Endothelial cell of umbilical vein (primary cell): ENCODE results near the gene LRIG1. TPM values are rescaled to one million over a fixed set of nuclear protein-coding genes. Genes with fewer than 3 reads are reported as not detected.
A peak's percentile ranks its signal among the peaks of the same experiment; 100 is the strongest.

Source experiments
- BruUV-seq: library from RNA; stranded (reverse); fragments of 400-500 nt; replicated peaks from 2 replicates; lab custom pipeline; 2021; lab: Mats Ljungman, UMichigan
- CTCF ChIA-PET: fragments of 300-600, 350-600 bp; sonication (Branson Sonifier 250); formaldehyde crosslinking; loops from one replicate; lab custom pipeline; 2021; ENCODE audit warnings: antibody characterized with exemption, inconsistent platforms; lab: Charles Lee
- POLR2A ChIA-PET: fragments of 300-600, 350-600 bp; sonication (Branson Sonifier 250); formaldehyde crosslinking; loops from one replicate; lab custom pipeline; 2021; ENCODE audit warnings: antibody characterized with exemption, inconsistent platforms; lab: Charles Lee
- DNase-seq: peaks from one replicate; pipeline ENCODE4 v3.0.0-alpha.2; 2011; ENCODE audit warnings: low read depth, low spot score
- FAIRE-seq: peaks from 2 replicates; lab custom pipeline; 2011; peaks lifted over from hg19 to GRCh38; lab: Jason Lieb, UNC
- H2AFZ ChIP-seq: 2 replicates; pipeline ENCODE4 v1.6.0; 2012; ENCODE audit warnings: low read depth, low read length, control low read depth, inconsistent platforms
- H3K27ac ChIP-seq: 2 replicates; pipeline ENCODE4 v1.5.1; 2011; ENCODE audit warnings: low read depth, mild to moderate bottlenecking, control low read depth, low read length, moderate library complexity; ENCODE audit not compliant: insufficient read depth
- H3K27me3 ChIP-seq, 2 experiments: 2 replicates each; pipeline versions ENCODE4 v1.6.0 to v1.6.1; 2011; ENCODE audit warnings: low read length in 2 of 2, mixed read lengths in 1 of 2; ENCODE audit not compliant: control insufficient read depth in 2 of 2, insufficient read depth in 2 of 2
- H3K36me3 ChIP-seq, 2 experiments: 2 replicates in 1 of 2; 3 replicates in 1 of 2; pipeline ENCODE4 v1.5.1; 2011; ENCODE audit warnings: low read length in 2 of 2, mild to moderate bottlenecking in 1 of 2, moderate library complexity in 1 of 2; ENCODE audit not compliant: control insufficient read depth in 2 of 2, insufficient read depth in 2 of 2; ENCODE audit errors: extremely low read depth in 1 of 2
- H3K4me1 ChIP-seq: 3 replicates; pipeline ENCODE4 v1.5.1; 2011; ENCODE audit warnings: mild to moderate bottlenecking, low read length; ENCODE audit not compliant: control insufficient read depth, insufficient read depth; ENCODE audit errors: extremely low read depth
- H3K4me2 ChIP-seq: 2 replicates; pipeline ENCODE4 v1.6.1; 2011; ENCODE audit warnings: low read length, control low read depth, mixed read lengths; ENCODE audit not compliant: insufficient read depth
- H3K4me3 ChIP-seq, 3 experiments: fragments of 200-600 bp in 1 of 3; sonication (generic), shearing (Covaris generic) in 1 of 3; replicated peaks in 1 of 3; 2 replicates each; pipeline ENCODE4 v1.5.1; 2011 to 2016; ENCODE audit warnings: control low read depth in 3 of 3, low read length in 3 of 3, mild to moderate bottlenecking in 2 of 3, inconsistent platforms in 1 of 3, low read depth in 1 of 3, moderate library complexity in 1 of 3; ENCODE audit not compliant: insufficient read depth in 1 of 3
- H3K79me2 ChIP-seq: 2 replicates; pipeline ENCODE4 v1.6.0; 2012; ENCODE audit warnings: low read length, inconsistent platforms; ENCODE audit not compliant: control insufficient read depth, insufficient read depth
- H3K9ac ChIP-seq: replicated peaks from 2 replicates; pipeline ENCODE3; 2011; ENCODE audit warnings: low read length, control low read depth; ENCODE audit not compliant: insufficient read depth; ENCODE audit errors: extremely low read depth
- H3K9me1 ChIP-seq: replicated peaks from 3 replicates; pipeline ENCODE4 v1.6.0; 2011; ENCODE audit warnings: mild to moderate bottlenecking, low read length; ENCODE audit not compliant: control insufficient read depth, insufficient read depth; ENCODE audit errors: extremely low read depth
- H3K9me3 ChIP-seq: replicated peaks from 2 replicates; pipeline ENCODE4 v1.5.1; 2012; ENCODE audit warnings: low read length, inconsistent platforms; ENCODE audit not compliant: control insufficient read depth, insufficient read depth
- H4K20me1 ChIP-seq: replicated peaks from 2 replicates; pipeline ENCODE3; 2011; ENCODE audit warnings: mild to moderate bottlenecking, low read length; ENCODE audit not compliant: control insufficient read depth, insufficient read depth; ENCODE audit errors: extremely low read depth
- EZH2 ChIP-seq: IDR thresholded peaks from 2 replicates; pipeline ENCODE4 v1.6.1; 2012; ENCODE audit warnings: borderline replicate concordance, low read depth, mild to moderate bottlenecking, moderate library complexity, low read length, inconsistent platforms; ENCODE audit not compliant: severe bottlenecking
- FOS ChIP-seq: IDR thresholded peaks from 2 replicates; pipeline ENCODE4 v1.6.1; 2011; ENCODE audit warnings: mild to moderate bottlenecking, low read length, moderate library complexity, borderline replicate concordance; ENCODE audit not compliant: insufficient read depth
- GATA2 ChIP-seq: IDR thresholded peaks from 2 replicates; pipeline ENCODE4 v1.7.0; 2011; ENCODE audit warnings: low read depth, mild to moderate bottlenecking, moderate library complexity, mixed read lengths, low read length; ENCODE audit not compliant: insufficient read length, insufficient read depth
- JUN ChIP-seq: IDR thresholded peaks from 2 replicates; pipeline ENCODE4 v1.6.1; 2011; ENCODE audit warnings: borderline replicate concordance, low read depth; ENCODE audit not compliant: insufficient read length, insufficient read depth
- MAX ChIP-seq: IDR thresholded peaks from 2 replicates; pipeline ENCODE4 v1.6.1; 2011; ENCODE audit not compliant: insufficient read depth, insufficient read length
- MYC ChIP-seq: IDR thresholded peaks from one replicate; pipeline ENCODE4 v1.6.1; 2011; ENCODE audit warnings: mild to moderate bottlenecking, low read depth, low read length
- POLR2AphosphoS5 ChIP-seq: IDR thresholded peaks from 2 replicates; pipeline ENCODE4 v1.6.1; 2012; ENCODE audit warnings: low read depth, mild to moderate bottlenecking, control low read depth, low read length, moderate library complexity; ENCODE audit not compliant: insufficient read depth
- dilution Hi-C: fragments of 300-500 bp; cut with MboI; formaldehyde crosslinking; loops from one replicate; pipeline ENCODE4 v1.15.0; 2019; ENCODE audit warnings: low sequenced_read_pairs; ENCODE audit not compliant: extremely low pct_ligation_motif_present
- intact Hi-C: fragments of 100-400 bp; cut with micrococcal nuclease; formaldehyde crosslinking; loops from one replicate; pipeline ENCODE4 v1.10.0; 2022
- polyA plus RNA-seq, 4 experiments: library from polyadenylated mRNA; depleted of rRNA in 3 of 4; stranded (reverse) in 3 of 4; unstranded in 1 of 4; fragments of >200 nt; gene quantifications; 2 replicates each; pipeline versions ENCODE4 v1.2.1 to v1.2.3, GENCODE V29; 2011 to 2012; ENCODE audit warnings: missing spikeins in 1 of 4
- total RNA-seq: library from RNA; stranded (reverse); gene quantifications from 2 replicates; pipeline ENCODE4 v1.2.3, GENCODE V29; 2021

Gene LRIG1
- total and polyA plus RNA-seq, 2 donors (not counting 3 experiments of a cell fraction or from before 2014, with no cell fraction given), result 50.3 to 52.2 TPM

- ChIA-PET POLR2A (no interaction called here), CTCF (interaction anchor here (0.8 to 1.7 kb wide), 6 partner anchors 99 to 420 kb away, joined by 3 to 10 read pairs (median 5); partner anchors contain the start of gene LRIG1)
- Histone ChIP-seq H3K9ac (no peak overlapping the region), H3K9me1 (no peaks in the 10 kb centered on the region), H3K4me1 (peaks cover 9% of the 10 kb centered on the region), H4K20me1 (no peaks in the 10 kb centered on the region), H3K79me2 (no peaks in the 10 kb centered on the region), H3K27me3 (no peaks in the 10 kb centered on the region), H2AFZ (no peak overlapping the region), H3K4me2 (no peak overlapping the region), H3K27ac (no peak overlapping the region), H3K9me3 (no peaks in the 10 kb centered on the region), H3K36me3 (peaks cover 12 to 45% of the 10 kb centered on the region in 2 experiments), H3K4me3 (no peak overlapping the region)
- DNase-seq (no peak), FAIRE-seq (no peak)
- intact Hi-C loops, result no loop called here
- BruUV-seq, result no TSS peak
- dilution Hi-C loops, result no loop called here
- TF ChIP-seq MYC (no peak), JUN (no peak), FOS (no peak), EZH2 (no peak), POLR2AphosphoS5 (no peak)
Observed at GRCh38 chr3:66401675-66402491, 98.9 kb downstream of the LRIG1 start.

- no peak overlapping the region for H3K4me3 ChIP-seq
- H3K36me3 ChIP-seq, result peaks cover 6 to 46% of the 10 kb centered on the region in 2 experiments
- DNase-seq, result peak; percentile 73
- no peak overlapping the region for H3K27ac ChIP-seq
- TF ChIP-seq JUN (peak; percentile 6), GATA2 (no peak), MAX (no peak), POLR2AphosphoS5 (no peak)
- no peaks in the 10 kb centered on the region for H4K20me1 ChIP-seq
- FAIRE-seq, result peak; percentile 33
- POLR2A ChIA-PET, result no interaction called here
- BruUV-seq, result no TSS peak
- CTCF ChIA-PET, result interaction anchor here (1.0 to 1.7 kb wide), 7 partner anchors 17 to 421 kb away, joined by 3 to 10 read pairs (median 5); partner anchors contain the start of gene LRIG1
- no peaks in the 10 kb centered on the region for H3K27me3 ChIP-seq
- no peaks in the 10 kb centered on the region for H3K79me2 ChIP-seq
- dilution Hi-C loops, result no loop called here
- H3K9me1 ChIP-seq, result no peaks in the 10 kb centered on the region
- intact Hi-C loops, result no loop called here
- H3K9me3 ChIP-seq, result no peaks in the 10 kb centered on the region
- H3K4me2 ChIP-seq, result peak overlapping the region; percentile 16
- no peak overlapping the region for H3K9ac ChIP-seq
- no peak overlapping the region for H2AFZ ChIP-seq
- H3K4me1 ChIP-seq, result peaks cover 9% of the 10 kb centered on the region
Observed at GRCh38 chr3:66401157-66401550, 99.7 kb downstream of the LRIG1 start.
